K562 (cell line): ENCODE results near the gene WDR45B. TPM values are rescaled to one million over a fixed set of nuclear protein-coding genes. Genes with fewer than 3 reads are reported as not detected.

Experiments
- ATAC-seq: fragments of 200-7000 bp; cut with Tn5 transposase; 3 replicates; pipeline ENCODE4 v1.9.1; 2020; ENCODE audit warnings: moderate library complexity
- BruUV-seq: library from RNA; stranded (reverse); fragments of 400-500 nt; replicated peaks from 2 replicates; lab custom pipeline; 2021; lab: Mats Ljungman, UMichigan
- CTCF ChIA-PET: fragments of 300-600 bp; formaldehyde crosslinking; extraction: SDS; loops from one replicate; lab custom pipeline; 2021; ENCODE audit warnings: low intra/inter-chr PET ratio; lab: Yijun Ruan, JAX
- POLR2A ChIA-PET: fragments of 300-600, 350-650 bp; sonication (Branson Sonifier 250); formaldehyde crosslinking; extraction: SDS; loops from one replicate; lab custom pipeline; 2021; ENCODE audit warnings: antibody characterized with exemption, inconsistent platforms; lab: Yijun Ruan, JAX
- DNase-seq, 4 experiments: peaks; one replicate each; pipeline versions ENCODE4 v3.0.0 to v3.0.0-alpha.2; 2011 to 2018; ENCODE audit warnings: low spot score in 3 of 4, mixed read lengths in 3 of 4; ENCODE audit errors: extremely low read depth in 1 of 4
- FAIRE-seq: peaks from 2 replicates; lab custom pipeline; 2011; peaks lifted over from hg19 to GRCh38; lab: Jason Lieb, UNC
- H2AFZ ChIP-seq: 2 replicates; pipeline ENCODE4 v1.6.0; 2011; ENCODE audit warnings: low read depth, low read length, control low read depth, inconsistent platforms
- H3K27ac ChIP-seq: fragments of 200-600 bp; 3 replicates; pipeline ENCODE4 v1.8.0; 2011; ENCODE audit warnings: low read depth, mild to moderate bottlenecking, control low read depth, inconsistent platforms, low read length, moderate library complexity, mixed read lengths; ENCODE audit errors: extremely low read depth
- H3K27me3 ChIP-seq, 2 experiments: fragments of 300-600 bp in 1 of 2; 2 replicates in 1 of 2; 3 replicates in 1 of 2; pipeline versions ENCODE4 v1.6.0 to v1.8.0; 2011; ENCODE audit warnings: inconsistent platforms in 2 of 2, low read length in 2 of 2, mild to moderate bottlenecking in 1 of 2, mixed read lengths in 1 of 2, moderate library complexity in 1 of 2; ENCODE audit not compliant: control insufficient read depth in 2 of 2, insufficient read depth in 2 of 2
- H3K36me3 ChIP-seq: fragments of 300-600 bp; 3 replicates; pipeline ENCODE4 v1.8.0; 2011; ENCODE audit warnings: mild to moderate bottlenecking, low read length, inconsistent platforms; ENCODE audit not compliant: control insufficient read depth, insufficient read depth
- H3K4me1 ChIP-seq, 2 experiments: fragments of 200-600 bp in 1 of 2; replicated peaks in 1 of 2; 2 replicates in 1 of 2; 3 replicates in 1 of 2; pipeline versions ENCODE4 v1.5.1 to v1.8.0; 2011; ENCODE audit warnings: inconsistent platforms in 2 of 2, low read length in 2 of 2, mild to moderate bottlenecking in 1 of 2, mixed read lengths in 1 of 2, moderate library complexity in 1 of 2; ENCODE audit not compliant: control insufficient read depth in 2 of 2, insufficient read depth in 2 of 2
- H3K4me2 ChIP-seq: 2 replicates; pipeline ENCODE4 v1.6.1; 2011; ENCODE audit warnings: low read length, control low read depth, inconsistent platforms, mixed read lengths; ENCODE audit not compliant: insufficient read depth
- H3K4me3 ChIP-seq: fragments of 200-600 bp; sonication (generic), shearing (Covaris generic); 2 replicates; pipeline ENCODE4 v1.5.1; 2016; ENCODE audit warnings: control low read depth, inconsistent platforms
- H3K79me2 ChIP-seq: fragments of 200-600 bp; 3 replicates; pipeline ENCODE4 v1.8.0; 2011; ENCODE audit warnings: low read length, inconsistent platforms; ENCODE audit not compliant: control insufficient read depth, insufficient read depth
- H3K9ac ChIP-seq, 2 experiments: 2 replicates each; pipeline versions ENCODE4 v1.6.0 to v1.6.1; 2011; ENCODE audit warnings: low read depth in 2 of 2, low read length in 2 of 2, control low read depth in 1 of 2, inconsistent platforms in 1 of 2, mild to moderate bottlenecking in 1 of 2, mixed read lengths in 1 of 2; ENCODE audit not compliant: insufficient read depth in 1 of 2
- H3K9me1 ChIP-seq: one replicate; pipeline ENCODE4 v1.6.0; 2011; ENCODE audit warnings: inconsistent platforms, mild to moderate bottlenecking, low read length, moderate library complexity; ENCODE audit not compliant: control insufficient read depth, insufficient read depth
- H3K9me3 ChIP-seq: replicated peaks from 2 replicates; pipeline ENCODE4 v1.5.1; 2011; ENCODE audit warnings: low read depth, low read length, inconsistent platforms; ENCODE audit not compliant: control insufficient read depth, insufficient read depth
- H4K20me1 ChIP-seq: replicated peaks from 2 replicates; pipeline ENCODE4 v1.6.1; 2011; ENCODE audit warnings: low read length, inconsistent platforms, mixed read lengths; ENCODE audit not compliant: control insufficient read depth, insufficient read depth
- C11orf30 ChIP-seq: fragments of 450-650 bp; IDR thresholded peaks from 2 replicates; pipeline ENCODE4 v1.6.1; 2016; ENCODE audit warnings: low read depth, mild to moderate bottlenecking
- ETV5 ChIP-seq: sonication (generic); formaldehyde crosslinking; IDR thresholded peaks from 2 replicates; pipeline ENCODE4 v1.4.0; 2020; ENCODE audit warnings: low read depth, mild to moderate bottlenecking, missing genetic modification reagents
- GMEB1 ChIP-seq: fragments of 250-450 bp; sonication (Bioruptor Pico); IDR thresholded peaks from 2 replicates; pipeline ENCODE4 v1.4.0; 2020; ENCODE audit warnings: mild to moderate bottlenecking
- KLF10 ChIP-seq: fragments of 250-450 bp; sonication (Bioruptor Pico); IDR thresholded peaks from 2 replicates; pipeline ENCODE4 v1.6.1; 2021; ENCODE audit warnings: matching md5 sums
- POLR3A ChIP-seq: IDR thresholded peaks from 2 replicates; pipeline ENCODE4 v1.6.1; 2011; ENCODE audit warnings: borderline replicate concordance, mild to moderate bottlenecking, moderate library complexity; ENCODE audit not compliant: insufficient read length, insufficient read depth; ENCODE audit errors: extremely low read depth
- TCF7L2 ChIP-seq: fragments of 150-350 bp; IDR thresholded peaks from 2 replicates; pipeline ENCODE4 v1.6.1; 2016; ENCODE audit warnings: low read depth, mild to moderate bottlenecking, low read length, moderate library complexity
- UBTF ChIP-seq, 2 experiments: IDR thresholded peaks; 2 replicates each; pipeline ENCODE4 v1.6.1; 2012; ENCODE audit warnings: improper control_type of control experiment in 2 of 2, low read depth in 2 of 2, low read length in 2 of 2, borderline replicate concordance in 1 of 2
- ZBTB17 ChIP-seq: fragments of 450-650 bp; formaldehyde crosslinking; IDR thresholded peaks from 2 replicates; pipeline ENCODE4 v1.4.0; 2020; ENCODE audit warnings: mild to moderate bottlenecking
- WGBS: fragments of 100-300 bp; shearing (Covaris generic); methylation state at CpG from one replicate; pipeline ENCODE4 v1.1.6; 2016; ENCODE audit warnings: low coverage, mixed read lengths; ENCODE audit not compliant: insufficient coverage; ENCODE audit errors: missing lambda C conversion rate; 5-methylcytosine and 5-hydroxymethylcytosine counted together
- in situ Hi-C: fragments of 300-500 bp; cut with MboI; formaldehyde crosslinking; loops from 4 replicates; pipeline ENCODE4 v1.15.0; 2018; ENCODE audit warnings: inconsistent platforms, mixed read lengths
- intact Hi-C: fragments of 100-400 bp; cut with micrococcal nuclease; formaldehyde crosslinking; loops from 2 replicates; pipeline ENCODE4 v1.14.2; 2022
- polyA plus RNA-seq, 8 experiments: library from polyadenylated mRNA; depleted of rRNA in 4 of 8; stranded (reverse) in 5 of 8; unstranded in 3 of 8; fragments of >200 nt; fragmentation: Nextera tagmentation in 2 of 8; fragmentation: Illumina TruSeq in 1 of 8; extraction: Ambion mirVana in 2 of 8; extraction: Trizol in 1 of 8; gene quantifications; 2 replicates each; pipeline versions ENCODE4 v1.2.1 to v1.2.3, GENCODE V29; 2011 to 2014; ENCODE audit warnings: inconsistent platforms in 1 of 8, missing spikeins in 1 of 8
- total RNA-seq, 7 experiments: library from RNA; depleted of rRNA in 6 of 7; stranded (reverse); fragments of >200 nt in 6 of 7; fragmentation: Illumina TruSeq in 2 of 7; extraction: Trizol in 2 of 7; gene quantifications; 2 replicates each; pipeline versions ENCODE4 v1.2.1 to v1.2.3, GENCODE V29; 2011 to 2021; ENCODE audit warnings: low replicate concordance in 1 of 7
- TF ChIP-seq, protein P1 (sequence below): fragments of 150-350 bp; IDR thresholded peaks from 2 replicates; pipeline ENCODE4 v1.6.1; 2014; ENCODE audit warnings: low read depth, mild to moderate bottlenecking, low read length, borderline replicate concordance

Gene WDR45B
- total and polyA plus RNA-seq, 9 of the 15 experiments (the other 6 are each of a cell fraction or from before 2014, with no cell fraction given) = 0.72 to 74.4 (median 35.9) TPM

DNA sequence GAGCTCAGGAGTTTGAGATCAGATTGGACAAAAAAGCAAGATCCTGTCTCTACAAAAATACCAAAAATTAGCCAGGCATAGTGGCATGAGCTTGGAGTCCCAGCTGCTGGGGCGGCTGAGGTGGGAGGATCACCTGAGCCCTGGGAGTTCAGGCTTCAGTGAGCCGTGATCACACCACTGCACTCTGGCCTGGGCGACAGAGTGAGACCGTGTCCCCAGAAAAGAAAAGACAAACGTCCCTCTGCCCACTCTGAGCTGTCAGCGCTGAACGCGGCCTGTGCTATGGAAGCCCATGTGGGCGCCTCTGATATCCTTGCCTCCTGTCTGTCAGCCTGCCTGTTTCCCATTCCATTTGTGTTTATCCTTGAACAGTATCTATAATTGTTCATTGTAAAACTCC, 78.0 kb downstream of the WDR45B start:
- ATAC-seq (no peak), FAIRE-seq (no peak), DNase-seq (no peak)
- no peak overlapping the region for H3K9ac ChIP-seq
- H3K36me3 ChIP-seq = peaks cover 95% of the 10 kb centered on the region
- H3K27me3 ChIP-seq = no peaks in the 10 kb centered on the region
- BruUV-seq = no TSS peak
- WGBS = 95% methylated on average over 9 of the region's 9 CpGs
- POLR2A ChIA-PET = interaction anchor here (1.0 to 2.1 kb wide), 2 partner anchors 11 kb away, joined by 3 to 5 read pairs; no protein-coding TSS in a partner anchor
- intact Hi-C loops (no loop called here), in situ Hi-C loops (no loop called here)
- H3K79me2 ChIP-seq = peaks cover 60% of the 10 kb centered on the region
- no peak overlapping the region for H3K4me2 ChIP-seq
- H3K4me1 ChIP-seq = peaks cover 0 to 3% of the 10 kb centered on the region in 2 experiments; a peak in 1 of 5 replicates
- CTCF ChIA-PET = no interaction called here
- H4K20me1 ChIP-seq = peaks cover 15% of the 10 kb centered on the region
- H3K27ac ChIP-seq = no peak overlapping the region
- no peaks in the 10 kb centered on the region for H3K9me3 ChIP-seq
- peaks cover 4% of the 10 kb centered on the region for H3K9me1 ChIP-seq
- no peak overlapping the region for H2AFZ ChIP-seq
- H3K4me3 ChIP-seq = no peak overlapping the region
- no peak for TF ChIP-seq C11orf30
- TF ChIP-seq GMEB1 (CRISPR knock-in tag) = no peak
- no peak for TF ChIP-seq KLF10
- no peak for TF ChIP-seq UBTF (IDR thresholded peaks at IDR 0.05; ENCODE audit: borderline replicate concordance in 1 of 2, low read depth in 2 of 2, low read length in 2 of 2)
- TF ChIP-seq TCF7L2 = no peak
- TF ChIP-seq POLR3A = no peak
- no peak for TF ChIP-seq ETV5 (CRISPR knock-in tag)
- TF ChIP-seq ZBTB17 = no peak
- TF ChIP-seq, protein P1, sequence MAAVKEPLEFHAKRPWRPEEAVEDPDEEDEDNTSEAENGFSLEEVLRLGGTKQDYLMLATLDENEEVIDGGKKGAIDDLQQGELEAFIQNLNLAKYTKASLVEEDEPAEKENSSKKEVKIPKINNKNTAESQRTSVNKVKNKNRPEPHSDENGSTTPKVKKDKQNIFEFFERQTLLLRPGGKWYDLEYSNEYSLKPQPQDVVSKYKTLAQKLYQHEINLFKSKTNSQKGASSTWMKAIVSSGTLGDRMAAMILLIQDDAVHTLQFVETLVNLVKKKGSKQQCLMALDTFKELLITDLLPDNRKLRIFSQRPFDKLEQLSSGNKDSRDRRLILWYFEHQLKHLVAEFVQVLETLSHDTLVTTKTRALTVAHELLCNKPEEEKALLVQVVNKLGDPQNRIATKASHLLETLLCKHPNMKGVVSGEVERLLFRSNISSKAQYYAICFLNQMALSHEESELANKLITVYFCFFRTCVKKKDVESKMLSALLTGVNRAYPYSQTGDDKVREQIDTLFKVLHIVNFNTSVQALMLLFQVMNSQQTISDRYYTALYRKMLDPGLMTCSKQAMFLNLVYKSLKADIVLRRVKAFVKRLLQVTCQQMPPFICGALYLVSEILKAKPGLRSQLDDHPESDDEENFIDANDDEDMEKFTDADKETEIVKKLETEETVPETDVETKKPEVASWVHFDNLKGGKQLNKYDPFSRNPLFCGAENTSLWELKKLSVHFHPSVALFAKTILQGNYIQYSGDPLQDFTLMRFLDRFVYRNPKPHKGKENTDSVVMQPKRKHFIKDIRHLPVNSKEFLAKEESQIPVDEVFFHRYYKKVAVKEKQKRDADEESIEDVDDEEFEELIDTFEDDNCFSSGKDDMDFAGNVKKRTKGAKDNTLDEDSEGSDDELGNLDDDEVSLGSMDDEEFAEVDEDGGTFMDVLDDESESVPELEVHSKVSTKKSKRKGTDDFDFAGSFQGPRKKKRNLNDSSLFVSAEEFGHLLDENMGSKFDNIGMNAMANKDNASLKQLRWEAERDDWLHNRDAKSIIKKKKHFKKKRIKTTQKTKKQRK = no peak
